Measurements from ENCODE around the gene SLC8B1.

The SLC8B1 gene

DNA sequence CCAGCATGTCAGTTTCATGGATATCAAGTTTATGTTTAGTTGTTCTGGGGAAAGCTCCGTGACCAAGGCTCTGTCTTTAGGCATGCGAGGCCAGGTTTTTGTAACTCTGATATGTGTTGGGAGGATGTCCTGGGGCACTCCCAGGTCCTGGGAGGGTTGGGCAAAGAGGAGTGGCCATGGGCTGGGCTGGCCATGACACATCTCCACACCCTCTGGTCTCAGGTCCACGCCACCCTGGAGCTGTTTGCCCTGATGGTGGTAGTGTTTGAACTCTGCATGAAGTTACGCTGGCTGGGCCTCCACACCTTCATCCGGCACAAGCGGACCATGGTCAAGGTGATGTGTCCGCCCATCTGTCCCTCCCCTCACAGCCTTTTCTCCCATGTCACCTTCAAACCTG, 67.3 kb downstream of the SLC8B1 start:
- no peak for DNase-seq

GRCh38 chr12:113266106-113266895, 68.6 kb downstream of the SLC8B1 start:
- DNase-seq: no peak

DNA sequence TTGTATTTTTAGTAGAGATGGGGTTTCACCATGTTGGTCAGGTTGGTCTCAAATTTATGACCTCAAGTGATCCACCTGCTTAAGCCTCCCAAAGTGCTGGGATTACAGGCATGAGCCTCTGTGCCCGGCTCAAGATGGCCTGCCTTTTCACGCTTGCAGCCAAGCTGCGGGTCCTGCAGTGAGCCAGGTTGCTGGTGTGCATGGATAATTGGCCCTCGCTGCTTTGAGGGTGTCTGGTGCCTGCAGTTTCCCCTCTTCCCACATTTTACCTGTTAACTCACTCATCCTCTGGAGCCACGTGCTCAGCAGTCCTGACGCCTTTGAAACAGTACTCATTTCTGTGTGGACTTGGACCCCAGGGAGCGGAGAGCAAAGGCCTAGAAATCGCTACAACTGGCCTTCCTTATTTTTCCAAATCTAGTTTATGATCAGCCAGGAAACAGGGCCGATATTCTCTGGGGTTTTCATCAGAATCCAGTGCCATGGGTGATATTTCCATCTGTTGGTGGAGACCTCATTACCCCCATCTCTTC, 71.4 kb downstream of the SLC8B1 start:
- DNase-seq: no peak

- DNase-seq: no peak
These were observed 72.2 kb downstream of the SLC8B1 start for GRCh38 chr12:113262710-113263109.

DNA sequence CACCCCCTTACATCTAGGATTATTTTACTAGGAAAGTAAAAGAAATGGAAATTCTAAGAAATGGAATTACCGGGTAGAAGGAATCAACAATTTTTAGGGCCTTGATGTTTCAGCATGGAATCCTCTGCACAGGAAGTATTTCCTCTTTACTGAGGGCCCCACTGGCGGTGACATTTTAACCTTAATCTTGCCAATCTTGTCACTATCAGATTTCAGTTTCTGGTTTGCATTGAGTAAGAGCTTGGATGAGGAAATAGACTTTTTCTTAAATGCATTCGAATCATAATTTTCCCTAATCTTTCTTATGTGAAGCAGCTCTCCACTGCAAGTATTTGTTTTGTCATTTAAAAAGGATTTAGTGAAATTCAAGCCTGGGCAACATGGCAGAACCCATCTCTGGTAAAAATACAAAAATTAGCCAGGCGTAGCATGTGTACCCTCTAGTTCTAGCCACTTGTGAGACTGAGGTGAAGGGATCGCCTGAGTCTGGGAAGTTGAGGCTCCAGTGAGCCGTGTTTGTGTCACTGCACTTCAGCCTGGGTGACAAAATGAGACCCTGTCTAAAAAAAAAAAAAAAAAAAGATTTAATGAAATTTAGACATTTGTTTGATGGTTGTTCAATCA, 73.0 kb downstream of the SLC8B1 start:
- DNase-seq: no peak

- no peak for DNase-seq
These were observed 74.1 kb downstream of the SLC8B1 start for GRCh38 chr12:113260636-113261300.

DNA sequence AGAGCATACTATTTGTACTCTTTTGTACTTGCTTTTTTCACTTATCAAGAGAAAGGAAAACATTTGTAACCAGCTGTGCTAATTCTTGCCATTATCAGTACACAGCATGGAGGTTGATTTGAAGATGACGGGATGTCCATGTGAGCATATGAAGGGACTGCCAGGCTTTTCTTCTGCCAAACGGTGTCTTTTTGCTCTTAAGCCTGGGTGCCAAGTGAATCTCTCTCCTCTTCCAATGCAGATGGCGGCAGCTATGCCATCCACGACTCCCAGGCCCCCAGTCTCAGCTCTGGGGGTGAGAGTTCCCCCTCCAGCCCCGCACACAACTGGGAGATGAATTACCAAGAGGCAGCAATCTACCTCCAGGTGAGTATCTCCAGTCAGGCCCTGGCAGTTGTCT, 74.8 kb downstream of the SLC8B1 start:
- no peak for DNase-seq

- no peak for DNase-seq
These were observed 77.3 kb downstream of the SLC8B1 start for GRCh38 chr12:113257564-113257963.

GRCh38 chr12:113254298-113254697, 80.6 kb downstream of the SLC8B1 start:
- DNase-seq: no peak

GRCh38 chr12:113253532-113254285, 81.2 kb downstream of the SLC8B1 start:
- no peak for DNase-seq

DNA sequence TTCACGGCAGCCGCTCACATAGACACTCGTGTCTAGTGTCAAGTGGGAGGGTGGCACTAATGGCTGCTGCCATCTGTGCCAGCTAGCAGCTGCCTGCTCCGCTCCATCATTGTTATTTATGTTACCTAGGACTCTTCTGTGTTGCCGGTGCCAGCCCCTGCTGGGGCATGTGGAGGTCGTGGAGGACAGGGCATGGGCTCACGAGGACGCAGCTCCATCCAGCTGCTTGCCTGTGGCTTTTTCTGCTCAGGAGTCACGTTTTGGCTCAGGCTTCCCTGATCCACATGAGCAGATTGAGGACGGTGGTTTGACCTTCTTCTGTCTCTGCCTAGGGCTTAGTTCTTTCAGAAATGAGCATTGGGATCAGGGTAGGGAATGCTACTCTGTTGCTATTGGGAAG, 82.4 kb downstream of the SLC8B1 start:
- DNase-seq: no peak

GRCh38 chr12:113251404-113252070, 83.4 kb downstream of the SLC8B1 start:
- DNase-seq: no peak

- DNase-seq: no peak
These were observed 84.9 kb downstream of the SLC8B1 start for GRCh38 chr12:113250045-113250444.

DNA sequence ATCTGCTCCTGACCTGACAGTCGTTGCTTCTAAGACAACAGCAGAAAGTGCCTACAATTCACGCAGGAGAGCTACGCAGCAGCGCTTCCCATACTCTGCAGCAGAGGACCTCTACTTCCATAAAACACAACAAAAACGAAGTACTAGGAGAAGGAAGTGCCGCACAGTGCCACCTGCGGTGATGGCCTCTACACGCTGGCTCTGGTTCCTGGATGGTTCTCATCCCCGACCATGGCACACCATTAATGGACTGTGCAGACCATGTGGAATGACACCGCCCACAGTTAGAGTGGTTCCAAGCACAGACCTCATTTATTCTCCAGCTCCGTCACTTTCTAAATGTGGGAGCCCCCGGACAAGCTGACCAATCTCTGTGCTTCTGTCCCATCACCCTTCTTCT, 85.4 kb downstream of the SLC8B1 start:
- no peak for DNase-seq

GRCh38 chr12:113248842-113249435, 86.0 kb downstream of the SLC8B1 start:
- no peak for DNase-seq

All from cortex of kidney (tissue), 1 donor.